Skin of body (tissue), 2 donors: ENCODE results near the gene BCLAF1. TPM values are rescaled to one million over a fixed set of nuclear protein-coding genes. Genes with fewer than 3 reads are reported as not detected.

Experiments
- DNase-seq: peaks from one replicate; lab custom pipeline; 2025; lab: John Stamatoyannopoulos, UW
- total RNA-seq: library from RNA; depleted of rRNA; stranded (reverse); fragments of >200 nt; gene quantifications from one replicate; pipeline ENCODE4 v1.2.3, GENCODE V29; 2014

Gene BCLAF1, protein sequence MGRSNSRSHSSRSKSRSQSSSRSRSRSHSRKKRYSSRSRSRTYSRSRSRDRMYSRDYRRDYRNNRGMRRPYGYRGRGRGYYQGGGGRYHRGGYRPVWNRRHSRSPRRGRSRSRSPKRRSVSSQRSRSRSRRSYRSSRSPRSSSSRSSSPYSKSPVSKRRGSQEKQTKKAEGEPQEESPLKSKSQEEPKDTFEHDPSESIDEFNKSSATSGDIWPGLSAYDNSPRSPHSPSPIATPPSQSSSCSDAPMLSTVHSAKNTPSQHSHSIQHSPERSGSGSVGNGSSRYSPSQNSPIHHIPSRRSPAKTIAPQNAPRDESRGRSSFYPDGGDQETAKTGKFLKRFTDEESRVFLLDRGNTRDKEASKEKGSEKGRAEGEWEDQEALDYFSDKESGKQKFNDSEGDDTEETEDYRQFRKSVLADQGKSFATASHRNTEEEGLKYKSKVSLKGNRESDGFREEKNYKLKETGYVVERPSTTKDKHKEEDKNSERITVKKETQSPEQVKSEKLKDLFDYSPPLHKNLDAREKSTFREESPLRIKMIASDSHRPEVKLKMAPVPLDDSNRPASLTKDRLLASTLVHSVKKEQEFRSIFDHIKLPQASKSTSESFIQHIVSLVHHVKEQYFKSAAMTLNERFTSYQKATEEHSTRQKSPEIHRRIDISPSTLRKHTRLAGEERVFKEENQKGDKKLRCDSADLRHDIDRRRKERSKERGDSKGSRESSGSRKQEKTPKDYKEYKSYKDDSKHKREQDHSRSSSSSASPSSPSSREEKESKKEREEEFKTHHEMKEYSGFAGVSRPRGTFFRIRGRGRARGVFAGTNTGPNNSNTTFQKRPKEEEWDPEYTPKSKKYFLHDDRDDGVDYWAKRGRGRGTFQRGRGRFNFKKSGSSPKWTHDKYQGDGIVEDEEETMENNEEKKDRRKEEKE
- total RNA-seq: 185 TPM

GRCh38 chr6:136289579-136290409 lies at the start of gene BCLAF1:
Gene BCLAF1 (minus strand): TSS chr6:136289846. CDS start chr6:136279866, 9,980 bp downstream.
- DNase-seq: peak; percentile 99

GRCh38 chr6:136338486-136338885 lies 48.8 kb upstream of the BCLAF1 start:
- no peak for DNase-seq

- DNase-seq: no peak
Measured at GRCh38 chr6:136337606-136338005, 48.0 kb upstream of the BCLAF1 start.

GRCh38 chr6:136337121-136337520 lies 47.5 kb upstream of the BCLAF1 start:
- DNase-seq: no peak

- DNase-seq: no peak
Measured at GRCh38 chr6:136335736-136336363, 46.2 kb upstream of the BCLAF1 start.

GRCh38 chr6:136334853-136335252 lies 45.2 kb upstream of the BCLAF1 start:
- no peak for DNase-seq

DNA sequence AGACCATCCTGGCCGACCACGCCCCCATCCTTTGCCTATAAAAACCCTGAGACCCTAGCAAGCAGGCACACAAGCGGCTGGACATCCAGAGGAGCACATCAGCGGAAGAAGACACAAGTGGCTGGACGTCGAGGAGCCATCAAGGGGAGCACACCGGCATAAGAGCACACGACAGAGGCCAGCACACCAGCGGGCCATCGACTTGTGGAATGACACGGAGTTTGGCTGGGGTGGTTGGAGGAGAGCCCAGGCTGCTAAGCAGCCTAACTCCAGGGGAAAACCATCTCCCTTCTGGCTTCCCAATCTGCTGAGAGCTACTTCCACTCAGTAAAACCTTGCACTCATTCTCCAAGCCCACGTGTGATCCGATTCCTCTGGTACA lies 44.8 kb upstream of the BCLAF1 start:
- no peak for DNase-seq

DNA sequence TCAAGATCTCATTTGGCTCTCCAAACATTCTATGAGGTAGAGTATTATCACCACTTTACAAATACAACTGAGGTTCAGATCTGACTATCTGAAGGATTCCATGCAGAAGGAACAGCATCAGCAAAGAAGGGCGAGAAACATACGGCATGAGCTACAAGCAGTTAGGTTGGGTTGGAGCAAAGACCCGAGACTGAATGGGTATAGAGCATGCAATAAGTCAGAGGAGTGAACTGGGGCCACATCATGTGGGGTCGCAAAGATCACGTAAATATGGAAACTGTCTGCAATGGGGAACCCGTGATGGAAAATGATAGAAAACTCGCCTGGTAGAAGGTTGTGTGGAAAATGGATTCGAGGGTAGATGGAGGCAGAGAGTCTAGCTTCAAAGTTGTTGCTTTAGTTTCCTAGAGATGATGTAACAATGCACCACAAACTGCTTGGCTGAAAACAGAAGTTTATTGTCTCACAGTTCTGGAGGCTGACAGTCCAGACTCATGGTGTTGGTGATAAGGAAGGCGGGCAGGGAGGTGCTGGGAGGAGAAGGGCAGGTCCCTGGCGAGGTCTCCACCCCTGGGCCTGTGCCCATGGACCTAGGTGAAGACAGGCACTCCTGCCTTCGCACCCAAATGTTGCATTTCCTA lies 44.3 kb upstream of the BCLAF1 start:
- no peak for DNase-seq

- DNase-seq: no peak
Measured at GRCh38 chr6:136331461-136331860, 41.8 kb upstream of the BCLAF1 start.

- no peak for DNase-seq
Measured at GRCh38 chr6:136330634-136331033, 41.0 kb upstream of the BCLAF1 start.

DNA sequence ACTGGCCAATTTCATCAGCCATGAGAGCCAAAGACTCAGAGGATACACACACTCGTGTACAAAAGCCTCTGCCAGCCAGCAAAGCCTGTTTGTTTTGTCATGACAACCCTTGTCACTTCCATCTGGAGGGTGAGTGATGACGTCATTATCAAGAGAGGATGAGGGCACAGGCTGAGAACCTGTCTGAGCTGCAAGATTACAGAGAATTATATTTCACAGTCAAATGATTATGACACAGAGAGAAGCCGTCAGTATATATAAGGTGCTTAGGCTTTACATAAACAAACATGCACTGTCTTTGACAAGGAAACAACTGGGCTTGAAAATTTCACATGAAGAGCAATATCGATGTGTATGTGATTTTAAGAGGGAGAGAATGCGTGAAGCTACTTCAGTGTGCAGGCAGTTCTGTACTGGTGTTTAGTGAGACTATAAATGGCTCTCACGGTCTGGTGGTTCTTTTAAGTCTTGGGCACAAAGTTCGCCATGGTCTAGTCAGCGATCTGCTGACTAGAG lies 36.5 kb upstream of the BCLAF1 start:
- no peak for DNase-seq

GRCh38 chr6:136324686-136325380 lies 35.2 kb upstream of the BCLAF1 start:
- peak; percentile 66 for DNase-seq

GRCh38 chr6:136323431-136324112 lies 33.9 kb upstream of the BCLAF1 start:
- peak; percentile 66 for DNase-seq

DNA sequence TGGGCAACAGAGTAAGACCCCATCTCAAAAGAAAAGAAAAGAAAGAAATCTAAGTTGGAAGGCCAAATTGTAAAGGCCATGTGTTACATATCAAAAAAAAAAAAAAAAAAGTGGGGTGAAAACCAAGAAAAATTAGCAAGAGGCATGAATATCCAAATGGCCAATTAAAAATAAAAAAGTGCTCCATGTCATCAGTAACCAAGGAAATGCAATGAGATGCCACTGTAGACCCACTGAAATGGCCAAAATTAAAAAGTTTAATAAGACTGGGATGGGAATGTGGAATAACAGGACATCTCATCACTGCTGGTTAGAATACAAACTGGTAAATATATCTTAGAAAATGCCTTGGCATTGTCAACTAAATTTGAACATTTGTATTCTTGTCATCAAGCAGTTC lies 30.1 kb upstream of the BCLAF1 start:
- no peak for DNase-seq

- DNase-seq: peak; percentile 35
Measured at GRCh38 chr6:136318676-136319075, 29.0 kb upstream of the BCLAF1 start.

- no peak for DNase-seq
Measured at GRCh38 chr6:136317971-136318370, 28.3 kb upstream of the BCLAF1 start.

DNA sequence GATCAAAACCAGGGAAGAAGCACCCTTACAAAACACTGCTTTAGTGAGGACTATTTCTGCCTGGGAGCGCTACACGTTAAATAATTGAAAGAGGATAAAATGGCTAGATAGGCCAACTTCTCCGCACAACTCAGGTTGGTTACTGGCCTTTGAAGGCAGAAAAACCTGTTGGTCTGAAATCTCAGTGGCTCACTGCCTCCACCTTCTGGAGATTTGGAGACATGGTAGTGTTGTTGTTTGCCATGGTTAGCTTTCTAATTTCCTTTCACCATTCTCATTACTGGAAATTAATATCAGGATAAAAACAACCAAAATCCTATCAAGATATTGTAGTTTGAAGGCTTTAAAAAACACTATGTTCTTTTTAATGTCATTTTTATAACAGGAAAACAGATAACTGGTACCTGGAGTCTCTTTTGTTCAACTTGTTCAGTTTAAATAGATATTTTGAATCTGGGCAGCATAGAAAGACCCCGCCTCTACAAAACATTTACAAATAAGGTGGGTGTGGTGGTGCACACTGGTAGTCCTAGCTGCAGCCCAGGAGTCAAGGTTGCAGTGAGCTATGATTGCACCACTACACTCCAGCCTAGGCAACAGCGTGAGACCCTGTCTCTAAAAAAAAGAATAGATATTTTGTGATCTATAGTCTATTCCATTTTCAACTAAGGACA lies 27.5 kb upstream of the BCLAF1 start:
- peak; percentile 38 for DNase-seq

DNA sequence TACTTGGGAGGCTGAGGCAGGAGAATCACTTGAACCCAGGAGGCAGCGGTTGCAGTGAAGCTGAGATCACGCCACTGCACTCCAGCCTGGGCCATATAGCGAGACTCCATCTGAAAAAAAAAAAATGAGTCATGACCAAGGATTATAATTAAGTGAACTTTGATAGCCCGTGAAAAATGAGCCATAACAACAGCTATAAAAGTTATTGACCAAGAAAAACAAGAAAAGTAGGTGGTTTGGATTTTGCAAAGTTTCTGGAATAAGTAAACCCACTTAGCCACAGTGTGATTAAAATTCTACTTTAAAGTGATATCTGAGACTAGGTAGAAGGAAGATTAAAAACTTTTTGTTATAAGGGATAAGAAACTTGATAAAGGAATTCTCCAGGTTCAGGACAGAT lies 25.9 kb upstream of the BCLAF1 start:
- no peak for DNase-seq
